NT2/D1 (cell line): ENCODE data around the gene SV2B.

Experiments used
- DNase-seq: peaks from one replicate; pipeline ENCODE4 v3.0.0-alpha.2; 2011; ENCODE audit warnings: low read depth, low spot score
- H3K27me3 ChIP-seq: 2 replicates; pipeline ENCODE4 v1.6.0; 2011; ENCODE audit warnings: mild to moderate bottlenecking; ENCODE audit not compliant: insufficient read length, insufficient read depth
- H3K36me3 ChIP-seq: 2 replicates; pipeline ENCODE4 v1.6.1; 2011; ENCODE audit warnings: mild to moderate bottlenecking, low read length, mixed read lengths; ENCODE audit not compliant: insufficient read depth, insufficient read length
- H3K4me1 ChIP-seq: 2 replicates; pipeline ENCODE4 v1.5.1; 2011; ENCODE audit not compliant: insufficient read depth, insufficient read length
- H3K4me3 ChIP-seq: 2 replicates; pipeline ENCODE4 v1.5.1; 2011; ENCODE audit warnings: low read depth; ENCODE audit not compliant: insufficient read length
- H3K9ac ChIP-seq: 2 replicates; pipeline ENCODE4 v1.6.0; 2011; ENCODE audit warnings: low read depth; ENCODE audit not compliant: insufficient read length
- H3K9me3 ChIP-seq: 2 replicates; pipeline ENCODE4 v1.5.1; 2011; ENCODE audit warnings: mild to moderate bottlenecking, low read length; ENCODE audit not compliant: insufficient read depth
- SUZ12 ChIP-seq: IDR thresholded peaks from 2 replicates; pipeline ENCODE4 v1.6.1; 2011; ENCODE audit not compliant: insufficient read length, insufficient read depth; ENCODE audit errors: extremely low read depth
- YY1 ChIP-seq: IDR thresholded peaks from 2 replicates; pipeline ENCODE4 v1.6.1; 2011; ENCODE audit not compliant: insufficient read length, insufficient read depth
- ZNF274 ChIP-seq: IDR thresholded peaks from 2 replicates; pipeline ENCODE4 v1.6.1; 2011; ENCODE audit warnings: mild to moderate bottlenecking, low read depth, low read length

SV2B gene

GRCh38 chr15:91183596-91183995 lies 83.5 kb downstream of the SV2B start:
- no peak overlapping the region for H3K4me3 ChIP-seq
- no peaks in the 10 kb centered on the region for H3K36me3 ChIP-seq
- DNase-seq = no peak
- H3K9me3 ChIP-seq = no peaks in the 10 kb centered on the region
- H3K4me1 ChIP-seq = no peaks in the 10 kb centered on the region
- H3K9ac ChIP-seq = no peak overlapping the region
- H3K27me3 ChIP-seq = no peaks in the 10 kb centered on the region
- TF ChIP-seq SUZ12 (no peak), ZNF274 (no peak), YY1 (no peak)

- H3K36me3 ChIP-seq = no peaks in the 10 kb centered on the region
- H3K9me3 ChIP-seq = no peaks in the 10 kb centered on the region
- no peak overlapping the region for H3K4me3 ChIP-seq
- no peaks in the 10 kb centered on the region for H3K27me3 ChIP-seq
- no peak overlapping the region for H3K9ac ChIP-seq
- no peaks in the 10 kb centered on the region for H3K4me1 ChIP-seq
- no peak for DNase-seq
- TF ChIP-seq ZNF274 (no peak), SUZ12 (no peak), YY1 (no peak)
These were observed 84.4 kb downstream of the SV2B start for GRCh38 chr15:91184441-91184840.

- TF ChIP-seq YY1 = no peak
- TF ChIP-seq ZNF274 = no peak
- TF ChIP-seq SUZ12 = no peak
- peak; percentile 33 for DNase-seq
- Histone ChIP-seq H3K9ac (no peak overlapping the region), H3K27me3 (no peaks in the 10 kb centered on the region), H3K9me3 (no peaks in the 10 kb centered on the region), H3K36me3 (no peaks in the 10 kb centered on the region), H3K4me3 (no peak overlapping the region), H3K4me1 (no peaks in the 10 kb centered on the region)
These were observed 87.0 kb downstream of the SV2B start for GRCh38 chr15:91186904-91187656.

GRCh38 chr15:91192285-91192684 lies 92.2 kb downstream of the SV2B start:
- TF ChIP-seq YY1 (no peak), ZNF274 (no peak), SUZ12 (no peak)
- H3K27me3 ChIP-seq = no peaks in the 10 kb centered on the region
- no peak overlapping the region for H3K4me3 ChIP-seq
- H3K9ac ChIP-seq = no peak overlapping the region
- no peaks in the 10 kb centered on the region for H3K4me1 ChIP-seq
- no peak for DNase-seq
- H3K36me3 ChIP-seq = no peaks in the 10 kb centered on the region
- no peaks in the 10 kb centered on the region for H3K9me3 ChIP-seq

GRCh38 chr15:91192690-91193377 lies 92.8 kb downstream of the SV2B start:
- no peaks in the 10 kb centered on the region for H3K36me3 ChIP-seq
- no peaks in the 10 kb centered on the region for H3K27me3 ChIP-seq
- H3K4me3 ChIP-seq = no peak overlapping the region
- H3K9ac ChIP-seq = no peak overlapping the region
- no peaks in the 10 kb centered on the region for H3K9me3 ChIP-seq
- H3K4me1 ChIP-seq = no peaks in the 10 kb centered on the region
- DNase-seq = no peak
- no peak for TF ChIP-seq YY1
- no peak for TF ChIP-seq ZNF274
- no peak for TF ChIP-seq SUZ12

- no peaks in the 10 kb centered on the region for H3K36me3 ChIP-seq
- H3K9me3 ChIP-seq = no peaks in the 10 kb centered on the region
- H3K27me3 ChIP-seq = no peaks in the 10 kb centered on the region
- DNase-seq = no peak
- no peak overlapping the region for H3K4me3 ChIP-seq
- H3K9ac ChIP-seq = no peak overlapping the region
- TF ChIP-seq YY1 (no peak), ZNF274 (no peak)
- H3K4me1 ChIP-seq = no peaks in the 10 kb centered on the region
These were observed 93.3 kb downstream of the SV2B start for GRCh38 chr15:91193378-91193720.

- H3K9ac ChIP-seq = no peak overlapping the region
- TF ChIP-seq YY1 = no peak
- TF ChIP-seq ZNF274 = no peak
- TF ChIP-seq SUZ12 = no peak
- no peaks in the 10 kb centered on the region for H3K36me3 ChIP-seq
- no peak for DNase-seq
- H3K4me3 ChIP-seq = no peak overlapping the region
- no peaks in the 10 kb centered on the region for H3K9me3 ChIP-seq
- H3K4me1 ChIP-seq = peaks cover 3% of the 10 kb centered on the region
- no peaks in the 10 kb centered on the region for H3K27me3 ChIP-seq
These were observed 96.1 kb downstream of the SV2B start for GRCh38 chr15:91196127-91196526.
